ENCODE measurements around the gene TRAPPC10.

Gene TRAPPC10

DNA sequence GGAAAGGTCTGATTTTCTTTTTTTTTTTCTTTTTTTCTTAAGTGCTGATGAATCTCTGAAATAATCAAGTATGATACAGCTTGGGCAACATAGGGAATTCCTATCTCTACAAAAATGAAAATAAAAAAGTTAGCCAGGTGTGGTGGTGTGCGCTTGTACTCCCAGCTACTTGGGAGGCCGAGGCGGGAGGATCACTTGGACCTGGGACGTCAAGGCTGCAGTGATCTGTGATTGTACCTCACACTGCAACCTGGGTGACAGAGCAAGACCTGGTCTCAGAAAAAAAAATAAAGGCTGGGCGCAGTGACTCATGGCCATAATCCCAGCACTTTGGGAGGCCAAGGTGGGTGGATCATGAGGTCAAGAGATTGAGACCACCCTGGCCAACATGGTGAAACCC lies 6.0 kb downstream of the TRAPPC10 start:
- peaks cover 49% of the 10 kb centered on the region for H3K4me1 ChIP-seq (ENCODE audit: control insufficient read depth, low read length)
- H3K4me2 ChIP-seq (ENCODE audit: low read length) = no peak overlapping the region
- H3K27ac ChIP-seq (ENCODE audit: low read depth, low read length) = no peak overlapping the region
- H3K9me3 ChIP-seq (ENCODE audit: control insufficient read depth, insufficient read depth, low read length) = no peaks in the 10 kb centered on the region
- peaks cover 15% of the 10 kb centered on the region for H4K20me1 ChIP-seq (ENCODE audit: control insufficient read depth, insufficient read depth, low read depth, low read length)
- peaks cover 100% of the 10 kb centered on the region for H3K79me2 ChIP-seq (ENCODE audit: control insufficient read depth, low read length)
- TF ChIP-seq EZH2phosphoT487 (IDR thresholded peaks at IDR 0.05; ENCODE audit: borderline replicate concordance, low read length) = no peak
- TF ChIP-seq, protein P1, sequence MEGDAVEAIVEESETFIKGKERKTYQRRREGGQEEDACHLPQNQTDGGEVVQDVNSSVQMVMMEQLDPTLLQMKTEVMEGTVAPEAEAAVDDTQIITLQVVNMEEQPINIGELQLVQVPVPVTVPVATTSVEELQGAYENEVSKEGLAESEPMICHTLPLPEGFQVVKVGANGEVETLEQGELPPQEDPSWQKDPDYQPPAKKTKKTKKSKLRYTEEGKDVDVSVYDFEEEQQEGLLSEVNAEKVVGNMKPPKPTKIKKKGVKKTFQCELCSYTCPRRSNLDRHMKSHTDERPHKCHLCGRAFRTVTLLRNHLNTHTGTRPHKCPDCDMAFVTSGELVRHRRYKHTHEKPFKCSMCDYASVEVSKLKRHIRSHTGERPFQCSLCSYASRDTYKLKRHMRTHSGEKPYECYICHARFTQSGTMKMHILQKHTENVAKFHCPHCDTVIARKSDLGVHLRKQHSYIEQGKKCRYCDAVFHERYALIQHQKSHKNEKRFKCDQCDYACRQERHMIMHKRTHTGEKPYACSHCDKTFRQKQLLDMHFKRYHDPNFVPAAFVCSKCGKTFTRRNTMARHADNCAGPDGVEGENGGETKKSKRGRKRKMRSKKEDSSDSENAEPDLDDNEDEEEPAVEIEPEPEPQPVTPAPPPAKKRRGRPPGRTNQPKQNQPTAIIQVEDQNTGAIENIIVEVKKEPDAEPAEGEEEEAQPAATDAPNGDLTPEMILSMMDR (IDR thresholded peaks at IDR 0.05; ENCODE audit: low read depth, low read length, poor library complexity, severe bottlenecking) = no peak
- H3K36me3 ChIP-seq (ENCODE audit: control insufficient read depth, low read length) = peaks cover 2% of the 10 kb centered on the region
- H3F3A ChIP-seq (ENCODE audit: control insufficient read depth, insufficient read depth) = peaks cover 2% of the 10 kb centered on the region; the same call in 1 of the 2 replicates
- no peak overlapping the region for H3K4me3 ChIP-seq (ENCODE audit: low read length)
- no peaks in the 10 kb centered on the region for H3K27me3 ChIP-seq (ENCODE audit: control insufficient read depth, low read length)
- no peaks in the 10 kb centered on the region for H3K9me2 ChIP-seq (replicated peaks; ENCODE audit: control insufficient read depth, low read length)

DNA sequence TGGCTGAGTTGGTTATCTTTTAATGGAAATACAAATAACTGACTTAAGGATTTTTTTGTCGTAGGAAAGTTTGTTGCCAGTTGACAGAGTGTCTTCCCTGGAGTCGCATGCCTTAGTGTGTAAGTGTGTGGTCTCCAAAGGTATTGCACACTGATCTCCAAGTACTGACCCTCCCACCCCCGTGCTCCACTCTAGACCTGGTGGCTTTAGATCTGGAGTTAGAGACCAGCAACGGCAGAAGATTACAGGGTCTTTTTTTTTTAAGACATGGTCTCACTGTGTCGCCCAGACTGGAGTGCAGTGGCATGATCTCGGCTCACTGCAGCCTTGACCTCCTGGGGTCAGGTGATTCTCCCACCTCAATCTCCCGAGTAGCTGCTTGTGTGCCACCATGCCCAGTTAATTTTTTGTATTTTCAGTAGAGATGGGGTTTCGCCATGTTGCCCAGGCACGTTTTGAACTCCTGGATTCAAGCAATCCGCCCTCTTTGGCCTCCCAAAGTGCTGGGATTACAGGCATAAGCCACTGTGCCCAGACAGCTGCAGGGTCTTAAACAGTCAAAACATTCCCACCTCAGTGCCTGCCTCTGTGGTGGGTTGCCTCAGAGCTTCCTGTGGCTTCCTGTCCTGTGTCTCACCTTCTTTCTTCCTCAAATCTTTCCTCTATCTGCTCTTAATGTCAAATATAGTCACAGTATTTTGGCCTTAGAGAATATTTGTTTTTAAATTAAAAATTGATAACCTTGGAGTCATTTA lies 6.9 kb downstream of the TRAPPC10 start:
- Histone ChIP-seq H4K20me1 (ENCODE audit: control insufficient read depth, insufficient read depth, low read depth, low read length) (peaks cover 20% of the 10 kb centered on the region), H3K4me2 (ENCODE audit: low read length) (no peak overlapping the region)

DNA sequence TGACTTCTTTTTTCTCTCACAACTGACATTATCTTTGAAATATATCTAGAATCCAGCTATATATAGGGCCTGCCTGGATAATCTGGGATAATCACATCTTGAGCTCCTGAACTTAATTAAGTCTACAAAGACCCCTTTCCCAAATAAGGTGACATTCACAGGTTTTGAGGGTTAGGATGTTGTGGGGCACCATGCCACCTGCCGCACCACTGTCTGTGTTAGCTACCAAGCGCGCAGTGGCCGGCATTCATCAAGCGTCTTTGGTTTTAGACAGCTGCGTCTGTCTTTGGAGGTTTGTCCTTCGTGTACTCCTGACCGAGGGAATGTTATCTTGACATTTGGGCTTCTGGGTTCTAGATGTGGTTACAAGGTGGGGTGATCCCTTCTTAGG lies 7.5 kb downstream of the TRAPPC10 start:
- Histone ChIP-seq H4K20me1 (ENCODE audit: control insufficient read depth, insufficient read depth, low read depth, low read length) (peaks cover 25% of the 10 kb centered on the region), H3K27ac (ENCODE audit: low read depth, low read length) (no peak overlapping the region), H3K36me3 (ENCODE audit: control insufficient read depth, low read length) (peaks cover 2% of the 10 kb centered on the region; the same call in 1 of the 2 replicates), H3K4me1 (ENCODE audit: control insufficient read depth, low read length) (peaks cover 37% of the 10 kb centered on the region), H3K79me2 (ENCODE audit: control insufficient read depth, low read length) (peaks cover 100% of the 10 kb centered on the region), H3K4me2 (ENCODE audit: low read length) (no peak overlapping the region), H3K9me3 (ENCODE audit: control insufficient read depth, insufficient read depth, low read length) (no peaks in the 10 kb centered on the region), H3K4me3 (ENCODE audit: low read length) (no peak overlapping the region), H3K9me2 (replicated peaks; ENCODE audit: control insufficient read depth, low read length) (no peaks in the 10 kb centered on the region), H3F3A (ENCODE audit: control insufficient read depth, insufficient read depth) (no peaks in the 10 kb centered on the region), H3K27me3 (ENCODE audit: control insufficient read depth, low read length) (no peaks in the 10 kb centered on the region)
- TF ChIP-seq, protein P1 (IDR thresholded peaks at IDR 0.05; ENCODE audit: low read depth, low read length, poor library complexity, severe bottlenecking) = no peak
- TF ChIP-seq EZH2phosphoT487 (IDR thresholded peaks at IDR 0.05; ENCODE audit: borderline replicate concordance, low read length) = no peak

More for the DNA sequence above, 6.9 kb downstream of the TRAPPC10 start:
- Histone ChIP-seq H3K27ac (ENCODE audit: low read depth, low read length) (no peak overlapping the region), H3K4me3 (ENCODE audit: low read length) (no peak overlapping the region), H3K27me3 (ENCODE audit: control insufficient read depth, low read length) (no peaks in the 10 kb centered on the region), H3K79me2 (ENCODE audit: control insufficient read depth, low read length) (peaks cover 100% of the 10 kb centered on the region), H3K4me1 (ENCODE audit: control insufficient read depth, low read length) (peaks cover 40% of the 10 kb centered on the region), H3K9me3 (ENCODE audit: control insufficient read depth, insufficient read depth, low read length) (no peaks in the 10 kb centered on the region), H3K9me2 (replicated peaks; ENCODE audit: control insufficient read depth, low read length) (no peaks in the 10 kb centered on the region), H3K36me3 (ENCODE audit: control insufficient read depth, low read length) (peaks cover 2% of the 10 kb centered on the region; the same call in 1 of the 2 replicates), H3F3A (ENCODE audit: control insufficient read depth, insufficient read depth) (no peaks in the 10 kb centered on the region)
- TF ChIP-seq, protein P1 (IDR thresholded peaks at IDR 0.05; ENCODE audit: low read depth, low read length, poor library complexity, severe bottlenecking) = no peak
- TF ChIP-seq EZH2phosphoT487 (IDR thresholded peaks at IDR 0.05; ENCODE audit: borderline replicate concordance, low read length) = no peak
